Esophagus (tissue), 2 donors: ENCODE results near the gene TDRD12. TPM values are rescaled to one million over a fixed set of nuclear protein-coding genes. Genes with fewer than 3 reads are reported as not detected.

ENCODE experiments used
- H3K27ac ChIP-seq, 2 donors: one replicate each; pipeline ENCODE4 v1.5.1; 2013; ENCODE audit warnings: low read depth in 2 of 2, mild to moderate bottlenecking in 2 of 2, inconsistent platforms in 1 of 2, low read length in 1 of 2, moderate library complexity in 1 of 2
- H3K27me3 ChIP-seq, 2 donors: one replicate each; pipeline ENCODE4 v1.6.1; 2013; ENCODE audit warnings: low read length in 2 of 2, control low read depth in 1 of 2, mild to moderate bottlenecking in 1 of 2; ENCODE audit not compliant: insufficient read depth in 2 of 2, control insufficient read depth in 1 of 2
- H3K36me3 ChIP-seq, 2 donors: one replicate each; pipeline ENCODE4 v1.6.1; 2013; ENCODE audit warnings: low read length in 1 of 2; ENCODE audit not compliant: control insufficient read depth in 2 of 2, insufficient read depth in 2 of 2
- H3K4me1 ChIP-seq, 2 donors: one replicate each; pipeline ENCODE4 v1.6.1; 2013; ENCODE audit warnings: low read length in 1 of 2; ENCODE audit not compliant: control insufficient read depth in 2 of 2, insufficient read depth in 2 of 2
- H3K4me3 ChIP-seq, 2 donors: one replicate each; pipeline ENCODE4 v1.5.1; 2013; ENCODE audit warnings: low read length in 2 of 2, mild to moderate bottlenecking in 2 of 2, low read depth in 1 of 2, moderate library complexity in 1 of 2
- H3K9me3 ChIP-seq, 2 donors: one replicate each; pipeline ENCODE4 v1.6.1; 2013; ENCODE audit warnings: mild to moderate bottlenecking in 2 of 2, low read depth in 1 of 2, low read length in 1 of 2, moderate library complexity in 1 of 2; ENCODE audit not compliant: control insufficient read depth in 2 of 2, insufficient read depth in 1 of 2
- WGBS, 2 donors: extraction: QIAGEN DNeasy Blood & Tissue Kit; methylation state at CpG; one replicate each; pipeline ENCODE4 v1.1.7; 2013; 5-methylcytosine and 5-hydroxymethylcytosine counted together
- polyA plus RNA-seq, 2 donors: library from polyadenylated mRNA; stranded (reverse); fragments of 200-250 nt; gene quantifications; one replicate each; pipeline ENCODE4 v1.2.3, GENCODE V29; 2013
- donor health status: healthy with polysubstance abuse.
- donor health status: Bipolar disorder and iron deficiency.

The TDRD12 gene
- polyA plus RNA-seq, 2 donors, result 0.04 to 0.06 TPM

GRCh38 chr19:32858559-32858958, 139.0 kb downstream of the TDRD12 start:
- H3K27ac ChIP-seq, result no peak overlapping the region
- WGBS, 2 donors, result 91 to 97% methylated on average over 10 of the region's 10 CpGs
- peaks cover 0 to 3% of the 10 kb centered on the region in 2 donors for H3K36me3 ChIP-seq
- no peaks in the 10 kb centered on the region for H3K27me3 ChIP-seq
- peaks cover 0 to 2% of the 10 kb centered on the region in 2 donors for H3K9me3 ChIP-seq
- H3K4me1 ChIP-seq, result no peaks in the 10 kb centered on the region
- H3K4me3 ChIP-seq, result no peak overlapping the region

GRCh38 chr19:32859591-32859990, 140.0 kb downstream of the TDRD12 start:
- Histone ChIP-seq H3K36me3 (peaks cover 0 to 8% of the 10 kb centered on the region in 2 donors), H3K9me3 (peaks cover 0 to 2% of the 10 kb centered on the region in 2 donors), H3K27ac (no peak overlapping the region), H3K4me3 (no peak overlapping the region), H3K4me1 (no peaks in the 10 kb centered on the region), H3K27me3 (no peaks in the 10 kb centered on the region)
- 94 to 97% methylated on average over 19 of the region's 19 CpGs for WGBS, 2 donors

GRCh38 chr19:32861596-32861995, 142.0 kb downstream of the TDRD12 start:
- WGBS, 2 donors, result 93 to 97% methylated on average over 3 of the region's 3 CpGs
- peaks cover 0 to 8% of the 10 kb centered on the region in 2 donors for H3K36me3 ChIP-seq

GRCh38 chr19:32862173-32862572, 142.6 kb downstream of the TDRD12 start:
- Histone ChIP-seq H3K27me3 (no peaks in the 10 kb centered on the region), H3K27ac (no peak overlapping the region), H3K36me3 (peaks cover 0 to 8% of the 10 kb centered on the region in 2 donors), H3K4me3 (no peak overlapping the region), H3K9me3 (no peaks in the 10 kb centered on the region), H3K4me1 (no peaks in the 10 kb centered on the region)
- 91 to 93% methylated on average over 19 of the region's 19 CpGs for WGBS, 2 donors

More at GRCh38 chr19:32861596-32861995, 142.0 kb downstream of the TDRD12 start:
- H3K4me3 ChIP-seq, result no peak overlapping the region
- H3K9me3 ChIP-seq, result no peaks in the 10 kb centered on the region
- no peaks in the 10 kb centered on the region for H3K4me1 ChIP-seq
- H3K27me3 ChIP-seq, result no peaks in the 10 kb centered on the region
- H3K27ac ChIP-seq, result no peak overlapping the region

GRCh38 chr19:32862741-32863140, 143.2 kb downstream of the TDRD12 start:
- H3K27ac ChIP-seq, result no peak overlapping the region
- H3K36me3 ChIP-seq, result peaks cover 0 to 8% of the 10 kb centered on the region in 2 donors
- 95 to 98% methylated on average over 14 of the region's 14 CpGs for WGBS, 2 donors
- no peak overlapping the region for H3K4me3 ChIP-seq
- H3K9me3 ChIP-seq, result no peaks in the 10 kb centered on the region
- H3K4me1 ChIP-seq, result no peaks in the 10 kb centered on the region
- H3K27me3 ChIP-seq, result no peaks in the 10 kb centered on the region

GRCh38 chr19:32863301-32863700, 143.7 kb downstream of the TDRD12 start:
- Histone ChIP-seq H3K27ac (no peak overlapping the region), H3K36me3 (peaks cover 0 to 5% of the 10 kb centered on the region in 2 donors), H3K27me3 (no peaks in the 10 kb centered on the region), H3K9me3 (no peaks in the 10 kb centered on the region), H3K4me3 (no peak overlapping the region), H3K4me1 (no peaks in the 10 kb centered on the region)
- WGBS, 2 donors, result 92 to 97% methylated on average over 8 of the region's 8 CpGs

- peaks cover 0 to 5% of the 10 kb centered on the region in 2 donors for H3K36me3 ChIP-seq
- WGBS, 2 donors, result 83 to 87% methylated on average over 13 of the region's 13 CpGs
- H3K4me1 ChIP-seq, result no peaks in the 10 kb centered on the region
- H3K9me3 ChIP-seq, result no peaks in the 10 kb centered on the region
- no peaks in the 10 kb centered on the region for H3K27me3 ChIP-seq
- H3K27ac ChIP-seq, result no peak overlapping the region
- no peak overlapping the region for H3K4me3 ChIP-seq
These were observed 144.3 kb downstream of the TDRD12 start for GRCh38 chr19:32863841-32864240.

GRCh38 chr19:32864318-32865007, 144.9 kb downstream of the TDRD12 start:
- no peaks in the 10 kb centered on the region for H3K4me1 ChIP-seq
- no peak overlapping the region for H3K27ac ChIP-seq
- H3K9me3 ChIP-seq, result no peaks in the 10 kb centered on the region
- no peaks in the 10 kb centered on the region for H3K27me3 ChIP-seq
- WGBS, 2 donors, result 68 to 73% methylated on average over 35 of the region's 35 CpGs
- peaks cover 0 to 5% of the 10 kb centered on the region in 2 donors for H3K36me3 ChIP-seq
- H3K4me3 ChIP-seq, result no peak overlapping the region

- Histone ChIP-seq H3K27me3 (no peaks in the 10 kb centered on the region), H3K4me3 (no peak overlapping the region), H3K4me1 (no peaks in the 10 kb centered on the region), H3K36me3 (peaks cover 0 to 5% of the 10 kb centered on the region in 2 donors), H3K27ac (no peak overlapping the region), H3K9me3 (no peaks in the 10 kb centered on the region)
- 81 to 83% methylated on average over 6 of the region's 6 CpGs for WGBS, 2 donors
These were observed 145.8 kb downstream of the TDRD12 start for GRCh38 chr19:32865326-32865725.

GRCh38 chr19:32866061-32866460, 146.5 kb downstream of the TDRD12 start:
- Histone ChIP-seq H3K27ac (no peak overlapping the region), H3K9me3 (no peaks in the 10 kb centered on the region), H3K27me3 (no peaks in the 10 kb centered on the region), H3K36me3 (peaks cover 0 to 5% of the 10 kb centered on the region in 2 donors), H3K4me3 (no peak overlapping the region), H3K4me1 (no peaks in the 10 kb centered on the region)
- 76 to 82% methylated on average over 7 of the region's 7 CpGs for WGBS, 2 donors
